K562 (cell line): ENCODE results near the gene GLT8D2. TPM values are rescaled to one million over a fixed set of nuclear protein-coding genes. Genes with fewer than 3 reads are reported as not detected.

Experiments
- ATAC-seq: fragments of 200-7000 bp; cut with Tn5 transposase; 3 replicates; pipeline ENCODE4 v1.9.1; 2020; ENCODE audit warnings: moderate library complexity
- BruUV-seq: library from RNA; stranded (reverse); fragments of 400-500 nt; replicated peaks from 2 replicates; lab custom pipeline; 2021; lab: Mats Ljungman, UMichigan
- CTCF ChIA-PET: fragments of 300-600 bp; formaldehyde crosslinking; extraction: SDS; loops from one replicate; lab custom pipeline; 2021; ENCODE audit warnings: low intra/inter-chr PET ratio; lab: Yijun Ruan, JAX
- POLR2A ChIA-PET: fragments of 300-600, 350-650 bp; sonication (Branson Sonifier 250); formaldehyde crosslinking; extraction: SDS; loops from one replicate; lab custom pipeline; 2021; ENCODE audit warnings: antibody characterized with exemption, inconsistent platforms; lab: Yijun Ruan, JAX
- DNase-seq, 4 experiments: peaks; one replicate each; pipeline versions ENCODE4 v3.0.0 to v3.0.0-alpha.2; 2011 to 2018; ENCODE audit warnings: low spot score in 3 of 4, mixed read lengths in 3 of 4; ENCODE audit errors: extremely low read depth in 1 of 4
- FAIRE-seq: peaks from 2 replicates; lab custom pipeline; 2011; peaks lifted over from hg19 to GRCh38; lab: Jason Lieb, UNC
- H2AFZ ChIP-seq: 2 replicates; pipeline ENCODE4 v1.6.0; 2011; ENCODE audit warnings: low read depth, low read length, control low read depth, inconsistent platforms
- H3K27ac ChIP-seq: fragments of 200-600 bp; 3 replicates; pipeline ENCODE4 v1.8.0; 2011; ENCODE audit warnings: low read depth, mild to moderate bottlenecking, control low read depth, inconsistent platforms, low read length, moderate library complexity, mixed read lengths; ENCODE audit errors: extremely low read depth
- H3K27me3 ChIP-seq, 2 experiments: fragments of 300-600 bp in 1 of 2; 2 replicates in 1 of 2; 3 replicates in 1 of 2; pipeline versions ENCODE4 v1.6.0 to v1.8.0; 2011; ENCODE audit warnings: inconsistent platforms in 2 of 2, low read length in 2 of 2, mild to moderate bottlenecking in 1 of 2, mixed read lengths in 1 of 2, moderate library complexity in 1 of 2; ENCODE audit not compliant: control insufficient read depth in 2 of 2, insufficient read depth in 2 of 2
- H3K36me3 ChIP-seq: fragments of 300-600 bp; 3 replicates; pipeline ENCODE4 v1.8.0; 2011; ENCODE audit warnings: mild to moderate bottlenecking, low read length, inconsistent platforms; ENCODE audit not compliant: control insufficient read depth, insufficient read depth
- H3K4me1 ChIP-seq, 2 experiments: fragments of 200-600 bp in 1 of 2; replicated peaks in 1 of 2; 2 replicates in 1 of 2; 3 replicates in 1 of 2; pipeline versions ENCODE4 v1.5.1 to v1.8.0; 2011; ENCODE audit warnings: inconsistent platforms in 2 of 2, low read length in 2 of 2, mild to moderate bottlenecking in 1 of 2, mixed read lengths in 1 of 2, moderate library complexity in 1 of 2; ENCODE audit not compliant: control insufficient read depth in 2 of 2, insufficient read depth in 2 of 2
- H3K4me2 ChIP-seq: 2 replicates; pipeline ENCODE4 v1.6.1; 2011; ENCODE audit warnings: low read length, control low read depth, inconsistent platforms, mixed read lengths; ENCODE audit not compliant: insufficient read depth
- H3K4me3 ChIP-seq: fragments of 200-600 bp; sonication (generic), shearing (Covaris generic); 2 replicates; pipeline ENCODE4 v1.5.1; 2016; ENCODE audit warnings: control low read depth, inconsistent platforms
- H3K79me2 ChIP-seq: fragments of 200-600 bp; 3 replicates; pipeline ENCODE4 v1.8.0; 2011; ENCODE audit warnings: low read length, inconsistent platforms; ENCODE audit not compliant: control insufficient read depth, insufficient read depth
- H3K9ac ChIP-seq, 2 experiments: 2 replicates each; pipeline versions ENCODE4 v1.6.0 to v1.6.1; 2011; ENCODE audit warnings: low read depth in 2 of 2, low read length in 2 of 2, control low read depth in 1 of 2, inconsistent platforms in 1 of 2, mild to moderate bottlenecking in 1 of 2, mixed read lengths in 1 of 2; ENCODE audit not compliant: insufficient read depth in 1 of 2
- H3K9me1 ChIP-seq: one replicate; pipeline ENCODE4 v1.6.0; 2011; ENCODE audit warnings: inconsistent platforms, mild to moderate bottlenecking, low read length, moderate library complexity; ENCODE audit not compliant: control insufficient read depth, insufficient read depth
- H3K9me3 ChIP-seq: replicated peaks from 2 replicates; pipeline ENCODE4 v1.5.1; 2011; ENCODE audit warnings: low read depth, low read length, inconsistent platforms; ENCODE audit not compliant: control insufficient read depth, insufficient read depth
- H4K20me1 ChIP-seq: replicated peaks from 2 replicates; pipeline ENCODE4 v1.6.1; 2011; ENCODE audit warnings: low read length, inconsistent platforms, mixed read lengths; ENCODE audit not compliant: control insufficient read depth, insufficient read depth
- ARID2 ChIP-seq: fragments of 450-650 bp; IDR thresholded peaks from 2 replicates; pipeline ENCODE4 v1.6.1; 2017; ENCODE audit warnings: antibody characterized with exemption, mild to moderate bottlenecking
- EP300 ChIP-seq: IDR thresholded peaks from 2 replicates; pipeline ENCODE4 v1.6.1; 2012; ENCODE audit warnings: low read length, improper control_type of control experiment
- GATAD2A ChIP-seq: fragments of 450-650 bp; IDR thresholded peaks from 2 replicates; pipeline ENCODE4 v1.6.1; 2017
- HDAC2 ChIP-seq: fragments of 450-650 bp; IDR thresholded peaks from 2 replicates; pipeline ENCODE4 v1.6.1; 2016; ENCODE audit warnings: mild to moderate bottlenecking
- MAX ChIP-seq: sonication (generic); formaldehyde crosslinking; IDR thresholded peaks from 2 replicates; pipeline ENCODE4 v1.9.0; 2022; ENCODE audit warnings: mild to moderate bottlenecking, missing genetic modification reagents
- POLR2AphosphoS5 ChIP-seq: IDR thresholded peaks from 2 replicates; pipeline ENCODE4 v1.6.1; 2011; ENCODE audit warnings: mild to moderate bottlenecking, low read depth, low read length, moderate library complexity; ENCODE audit not compliant: control insufficient read depth, insufficient read depth
- POLR2G ChIP-seq: fragments of 200-400 bp; formaldehyde crosslinking; IDR thresholded peaks from 2 replicates; pipeline ENCODE4 v1.6.1; 2017; ENCODE audit warnings: low read depth, mild to moderate bottlenecking, antibody characterized with exemption, low read length, moderate library complexity
- PTTG1 ChIP-seq: fragments of 450-650 bp; IDR thresholded peaks from 2 replicates; pipeline ENCODE4 v1.6.1; 2016; ENCODE audit warnings: low read depth, mild to moderate bottlenecking, missing genetic modification characterization, missing compliant biosample characterization
- RCOR1 ChIP-seq, 2 experiments: IDR thresholded peaks; 2 replicates each; pipeline ENCODE4 v1.6.1; 2012; ENCODE audit warnings: low read depth in 2 of 2, low read length in 2 of 2, borderline replicate concordance in 1 of 2, improper control_type of control experiment in 1 of 2
- RUNX1 ChIP-seq: sonication (generic); IDR thresholded peaks from 2 replicates; pipeline ENCODE4 v1.6.1; 2016; ENCODE audit warnings: antibody characterized with exemption, low read depth
- SMARCE1 ChIP-seq: fragments of 450-650 bp; IDR thresholded peaks from 2 replicates; pipeline ENCODE4 v1.7.1; 2016; ENCODE audit warnings: mild to moderate bottlenecking
- THRAP3 ChIP-seq: fragments of 450-650 bp; IDR thresholded peaks from 2 replicates; pipeline ENCODE4 v1.6.1; 2016; ENCODE audit warnings: mild to moderate bottlenecking, inconsistent platforms, borderline replicate concordance
- ZBTB9 ChIP-seq: fragments of 450-650 bp; formaldehyde crosslinking; IDR thresholded peaks from 2 replicates; pipeline ENCODE4 v1.4.0; 2020; ENCODE audit warnings: mild to moderate bottlenecking, moderate library complexity
- WGBS: fragments of 100-300 bp; shearing (Covaris generic); methylation state at CpG from one replicate; pipeline ENCODE4 v1.1.6; 2016; ENCODE audit warnings: low coverage, mixed read lengths; ENCODE audit not compliant: insufficient coverage; ENCODE audit errors: missing lambda C conversion rate; 5-methylcytosine and 5-hydroxymethylcytosine counted together
- in situ Hi-C: fragments of 300-500 bp; cut with MboI; formaldehyde crosslinking; loops from 4 replicates; pipeline ENCODE4 v1.15.0; 2018; ENCODE audit warnings: inconsistent platforms, mixed read lengths
- intact Hi-C: fragments of 100-400 bp; cut with micrococcal nuclease; formaldehyde crosslinking; loops from 2 replicates; pipeline ENCODE4 v1.14.2; 2022
- polyA plus RNA-seq, 8 experiments: library from polyadenylated mRNA; depleted of rRNA in 4 of 8; stranded (reverse) in 5 of 8; unstranded in 3 of 8; fragments of >200 nt; fragmentation: Nextera tagmentation in 2 of 8; fragmentation: Illumina TruSeq in 1 of 8; extraction: Ambion mirVana in 2 of 8; extraction: Trizol in 1 of 8; gene quantifications; 2 replicates each; pipeline versions ENCODE4 v1.2.1 to v1.2.3, GENCODE V29; 2011 to 2014; ENCODE audit warnings: inconsistent platforms in 1 of 8, missing spikeins in 1 of 8
- total RNA-seq, 7 experiments: library from RNA; depleted of rRNA in 6 of 7; stranded (reverse); fragments of >200 nt in 6 of 7; fragmentation: Illumina TruSeq in 2 of 7; extraction: Trizol in 2 of 7; gene quantifications; 2 replicates each; pipeline versions ENCODE4 v1.2.1 to v1.2.3, GENCODE V29; 2011 to 2021; ENCODE audit warnings: low replicate concordance in 1 of 7

GLT8D2 gene
- total and polyA plus RNA-seq, 9 of the 15 experiments (the other 6 are each of a cell fraction or from before 2014, with no cell fraction given) = 0.18 to 0.27 (median 0.18) TPM; not detected in 6

GRCh38 chr12:104006929-104007328 lies 43.1 kb downstream of the GLT8D2 start:
- Histone ChIP-seq H3K4me1 (peaks cover 0 to 12% of the 10 kb centered on the region in 2 experiments; a peak in 3 of 5 replicates), H3K36me3 (no peaks in the 10 kb centered on the region), H3K4me3 (no peak overlapping the region)
- no TSS peak for BruUV-seq
- ATAC-seq = no peak
- in situ Hi-C loops = no loop called here
- FAIRE-seq = no peak
- TF ChIP-seq RUNX1 = no peak
- TF ChIP-seq POLR2G = no peak
- no peak for TF ChIP-seq THRAP3
- TF ChIP-seq PTTG1 = no peak
- TF ChIP-seq, all 486 proteins: peak for 0
- Histone ChIP-seq H4K20me1 (no peaks in the 10 kb centered on the region), H2AFZ (no peak overlapping the region), H3K9ac (no peak overlapping the region), H3K4me2 (no peak overlapping the region), H3K9me1 (no peaks in the 10 kb centered on the region), H3K27me3 (0 out of 5 replicates have a peak, but pooled peaks cover 0 to 6% of the 10 kb centered on the region in 2 experiments), H3K9me3 (no peaks in the 10 kb centered on the region; the same call in 1 of the 2 replicates), H3K79me2 (no peaks in the 10 kb centered on the region), H3K27ac (no peak overlapping the region)
- 41% methylated on average over 3 of the region's 3 CpGs for WGBS
- POLR2A ChIA-PET = no interaction called here
- CTCF ChIA-PET = no interaction called here
- intact Hi-C loops = no loop called here
- DNase-seq = no peak

GRCh38 chr12:104003596-104003995 lies 46.4 kb downstream of the GLT8D2 start:
- FAIRE-seq (no peak), ATAC-seq (no peak), DNase-seq (no peak)
- H3K9me1 ChIP-seq = no peaks in the 10 kb centered on the region
- no TSS peak for BruUV-seq
- ChIA-PET POLR2A (no interaction called here), CTCF (no interaction called here)
- H3K79me2 ChIP-seq = no peaks in the 10 kb centered on the region
- no peak overlapping the region for H2AFZ ChIP-seq
- no peaks in the 10 kb centered on the region for H3K9me3 ChIP-seq
- 0 out of 5 replicates have a peak, but pooled peaks cover 0 to 6% of the 10 kb centered on the region in 2 experiments for H3K27me3 ChIP-seq
- in situ Hi-C loops (no loop called here), intact Hi-C loops (no loop called here)
- H3K27ac ChIP-seq = no peak overlapping the region
- no peaks in the 10 kb centered on the region for H4K20me1 ChIP-seq
- H3K9ac ChIP-seq = no peak overlapping the region
- 3% methylated on average over 2 of the region's 2 CpGs for WGBS
- H3K4me3 ChIP-seq = no peak overlapping the region
- H3K36me3 ChIP-seq = no peaks in the 10 kb centered on the region
- no peak overlapping the region for H3K4me2 ChIP-seq
- H3K4me1 ChIP-seq = no peaks in the 10 kb centered on the region
- no peak for TF ChIP-seq MAX (CRISPR knock-in tag)
- TF ChIP-seq EP300 = no peak
- TF ChIP-seq RCOR1 (IDR thresholded peaks at IDR 0.05; ENCODE audit: borderline replicate concordance in 1 of 2, low read depth in 2 of 2, low read length in 2 of 2) = no peak
- no peak for TF ChIP-seq HDAC2
- no peak for TF ChIP-seq ZBTB9 (CRISPR knock-in tag)
- no peak for TF ChIP-seq ARID2
- TF ChIP-seq SMARCE1 = no peak
- no peak for TF ChIP-seq GATAD2A
- TF ChIP-seq POLR2AphosphoS5 = no peak
